HFF-Myc (cell line): ENCODE results near the gene AKT3.
"Not testable (repeated sequence)": the region's sequence is repeated elsewhere in the genome, so short reads cannot be mapped to it uniquely, and the experiment has no call there.

Experiments
- DNase-seq: peaks from one replicate; pipeline ENCODE4 v3.0.0-alpha.2; 2011; ENCODE audit warnings: low read depth; ENCODE audit errors: extremely low read depth
- H3K4me3 ChIP-seq: replicated peaks from 2 replicates; pipeline ENCODE4 v1.5.1; 2011; ENCODE audit warnings: low read depth, mild to moderate bottlenecking, control low read depth, low read length
- TF ChIP-seq, protein P1 (sequence below): IDR thresholded peaks from 2 replicates; pipeline ENCODE4 v1.5.1; 2012; ENCODE audit warnings: mild to moderate bottlenecking, low read depth, low read length, control low read depth; ENCODE audit errors: missing control alignments

The AKT3 gene

GRCh38 chr1:243842978-243843511 lies 7.0 kb downstream of the AKT3 start:
- TF ChIP-seq, protein P1, sequence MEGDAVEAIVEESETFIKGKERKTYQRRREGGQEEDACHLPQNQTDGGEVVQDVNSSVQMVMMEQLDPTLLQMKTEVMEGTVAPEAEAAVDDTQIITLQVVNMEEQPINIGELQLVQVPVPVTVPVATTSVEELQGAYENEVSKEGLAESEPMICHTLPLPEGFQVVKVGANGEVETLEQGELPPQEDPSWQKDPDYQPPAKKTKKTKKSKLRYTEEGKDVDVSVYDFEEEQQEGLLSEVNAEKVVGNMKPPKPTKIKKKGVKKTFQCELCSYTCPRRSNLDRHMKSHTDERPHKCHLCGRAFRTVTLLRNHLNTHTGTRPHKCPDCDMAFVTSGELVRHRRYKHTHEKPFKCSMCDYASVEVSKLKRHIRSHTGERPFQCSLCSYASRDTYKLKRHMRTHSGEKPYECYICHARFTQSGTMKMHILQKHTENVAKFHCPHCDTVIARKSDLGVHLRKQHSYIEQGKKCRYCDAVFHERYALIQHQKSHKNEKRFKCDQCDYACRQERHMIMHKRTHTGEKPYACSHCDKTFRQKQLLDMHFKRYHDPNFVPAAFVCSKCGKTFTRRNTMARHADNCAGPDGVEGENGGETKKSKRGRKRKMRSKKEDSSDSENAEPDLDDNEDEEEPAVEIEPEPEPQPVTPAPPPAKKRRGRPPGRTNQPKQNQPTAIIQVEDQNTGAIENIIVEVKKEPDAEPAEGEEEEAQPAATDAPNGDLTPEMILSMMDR = no peak
- H3K4me3 ChIP-seq = no peak overlapping the region
- DNase-seq = no peak

DNA sequence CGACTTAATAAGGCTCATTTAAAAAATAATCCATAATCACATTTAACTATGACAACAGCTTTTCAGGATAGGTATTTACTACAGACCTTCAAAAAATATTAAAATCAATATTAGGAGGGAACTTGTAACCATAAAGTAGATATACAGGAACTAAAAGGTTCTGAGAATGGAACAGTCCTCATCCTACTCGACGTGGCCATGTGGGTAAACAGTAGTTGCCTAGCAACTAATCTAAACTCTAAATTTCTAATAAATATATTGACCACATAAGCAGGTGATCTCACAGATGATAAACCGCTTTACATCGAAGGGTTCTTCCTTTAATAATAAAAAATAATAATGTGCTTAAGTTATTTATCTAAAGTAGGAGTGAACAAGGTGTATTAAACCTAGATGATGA lies 7.9 kb downstream of the AKT3 start:
- TF ChIP-seq, protein P1 = no peak
- no peak overlapping the region for H3K4me3 ChIP-seq
- no peak for DNase-seq

DNA sequence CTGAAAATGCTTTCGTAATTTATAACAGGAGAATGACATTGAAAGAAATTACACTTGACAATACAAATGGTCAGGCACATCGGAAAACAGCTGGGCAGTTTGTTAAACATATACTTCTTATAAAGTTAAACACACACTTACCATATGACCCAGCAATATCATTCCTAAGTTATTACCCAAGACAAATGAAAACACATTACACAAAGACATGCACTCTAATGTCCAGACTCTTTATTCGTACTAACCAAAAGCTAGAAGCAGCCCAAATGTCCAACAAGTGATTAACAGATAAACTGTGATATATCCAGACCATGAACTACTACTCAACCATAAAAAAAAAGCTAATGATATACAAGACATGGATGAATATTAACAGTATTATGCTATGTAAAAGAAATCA lies 8.5 kb downstream of the AKT3 start:
- DNase-seq = no peak
- TF ChIP-seq, protein P1 = no peak
- H3K4me3 ChIP-seq = no peak overlapping the region

DNA sequence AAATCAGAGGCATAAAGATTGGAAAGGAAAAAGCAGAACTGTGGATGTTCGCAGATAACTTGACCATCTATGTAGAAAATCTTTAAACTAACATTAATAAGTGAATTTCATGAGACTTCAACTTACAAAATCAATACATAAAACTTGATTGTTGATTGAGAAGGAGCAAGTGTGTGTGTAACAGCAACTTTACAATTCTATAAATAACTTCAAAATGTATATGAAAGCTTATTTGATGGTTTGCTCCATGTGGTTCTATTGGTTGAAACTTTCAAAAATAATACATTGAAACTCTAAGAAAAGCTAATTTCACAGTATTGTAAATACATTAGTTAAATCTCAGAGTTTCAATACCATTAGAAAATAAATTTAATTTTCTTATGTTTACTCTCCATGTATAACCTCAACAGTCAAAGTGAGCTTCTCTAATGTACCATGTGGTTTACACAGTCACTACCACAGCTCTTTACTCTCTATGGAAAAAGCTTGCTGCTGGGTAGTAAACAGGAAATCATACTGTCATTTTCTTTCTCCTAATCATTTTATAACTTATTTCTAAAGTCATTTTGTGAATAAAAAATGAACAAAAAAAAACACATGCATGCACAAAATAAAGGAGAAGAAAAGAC lies 12.0 kb downstream of the AKT3 start:
- DNase-seq = no peak
- no peak overlapping the region for H3K4me3 ChIP-seq
- TF ChIP-seq, protein P1 = no peak

- no peak for DNase-seq
- no peak overlapping the region for H3K4me3 ChIP-seq
- TF ChIP-seq, protein P1 = no peak
Measured at GRCh38 chr1:243834130-243834529, 15.9 kb downstream of the AKT3 start.

- TF ChIP-seq, protein P1 = no peak
- no peak for DNase-seq
- H3K4me3 ChIP-seq = no peak overlapping the region
Measured at GRCh38 chr1:243831463-243831862, 18.6 kb downstream of the AKT3 start.

- TF ChIP-seq, protein P1 = no peak
- no peak for DNase-seq
- no peak overlapping the region for H3K4me3 ChIP-seq
Measured at GRCh38 chr1:243827206-243827605, 22.8 kb downstream of the AKT3 start.

- H3K4me3 ChIP-seq = not testable (repeated sequence)
Measured at GRCh38 chr1:243824907-243825306, 25.1 kb downstream of the AKT3 start.

More at GRCh38 chr1:243824907-243825306, 25.1 kb downstream of the AKT3 start:
- not testable (repeated sequence) for DNase-seq
